Stimulated activated CD4-positive, alpha-beta T cell treated with anti-CD3 and anti-CD28 coated beads, Interleukin-12 subunit alpha, Interleukin-12 subunit beta, amount 100 ng/mL, for 48 hours (primary cell): Measurements from ENCODE around the gene SIX1.

Experiments used
- DNase-seq, 3 donors: peaks; one replicate each; pipeline ENCODE4 v3.0.0-alpha.2; 2020; ENCODE audit warnings: low read depth in 2 of 3, low spot score in 1 of 3

Gene SIX1

GRCh38 chr14:60655898-60656685 is 6.8 kb upstream of the SIX1 start:
- no peak for DNase-seq

GRCh38 chr14:60655119-60655897 is 6.0 kb upstream of the SIX1 start:
- DNase-seq: no peak

GRCh38 chr14:60654334-60654821 is 5.1 kb upstream of the SIX1 start:
- DNase-seq: no peak

- DNase-seq: no peak
Measured at GRCh38 chr14:60653701-60654161, 4.5 kb upstream of the SIX1 start.

GRCh38 chr14:60652674-60653651 is 3.7 kb upstream of the SIX1 start:
- no peak for DNase-seq

GRCh38 chr14:60651796-60652673 is 2.8 kb upstream of the SIX1 start:
- DNase-seq: no peak

- DNase-seq: no peak
Measured at GRCh38 chr14:60651086-60651795, 2.0 kb upstream of the SIX1 start.

- DNase-seq: no peak
Measured at GRCh38 chr14:60650373-60650961, 1.2 kb upstream of the SIX1 start.

- no peak for DNase-seq
Measured at GRCh38 chr14:60649875-60650372, 647 bp upstream of the SIX1 start.

- DNase-seq: no peak
Measured at GRCh38 chr14:60648249-60648933, 886 bp downstream of the SIX1 start.

- no peak for DNase-seq
Measured at GRCh38 chr14:60647837-60648248, 1.4 kb downstream of the SIX1 start.

- no peak for DNase-seq
Measured at GRCh38 chr14:60647081-60647836, 2.0 kb downstream of the SIX1 start.

- no peak for DNase-seq
Measured at GRCh38 chr14:60646226-60646818, 3.0 kb downstream of the SIX1 start.

GRCh38 chr14:60645126-60645741 is 4.0 kb downstream of the SIX1 start:
- no peak for DNase-seq

- no peak for DNase-seq
Measured at GRCh38 chr14:60644666-60645065, 4.6 kb downstream of the SIX1 start.

GRCh38 chr14:60643463-60644314 is 5.6 kb downstream of the SIX1 start:
- no peak for DNase-seq
